NOMO-1 treated with dmso at 0.1 percent for 144 hours (cell line): ENCODE results near the gene WDR91.
"Not testable (repeated sequence)": the region's sequence is repeated elsewhere in the genome, so short reads cannot be mapped to it uniquely, and the experiment has no call there.

Source experiments
- DNase-seq: peaks from one replicate; lab custom pipeline; 2025; ENCODE audit not compliant: unreplicated experiment; lab: John Stamatoyannopoulos, UW

WDR91 gene

GRCh38 chr7:135180122-135180521, 31.2 kb downstream of the WDR91 start:
- no peak for DNase-seq

- no peak for DNase-seq
These were observed 31.9 kb downstream of the WDR91 start for GRCh38 chr7:135179321-135179925.

- no peak for DNase-seq
These were observed 33.0 kb downstream of the WDR91 start for GRCh38 chr7:135178364-135178763.

- DNase-seq: no peak
These were observed 34.2 kb downstream of the WDR91 start for GRCh38 chr7:135177028-135177696.

GRCh38 chr7:135175931-135176330, 35.4 kb downstream of the WDR91 start:
- no peak for DNase-seq

GRCh38 chr7:135174941-135175340, 36.4 kb downstream of the WDR91 start:
- DNase-seq: no peak

GRCh38 chr7:135173916-135174315, 37.4 kb downstream of the WDR91 start:
- DNase-seq: not testable (repeated sequence)

- not testable (repeated sequence) for DNase-seq
These were observed 39.6 kb downstream of the WDR91 start for GRCh38 chr7:135171581-135172291.

GRCh38 chr7:135170998-135171481, 40.3 kb downstream of the WDR91 start:
- DNase-seq: not testable (repeated sequence)

GRCh38 chr7:135170274-135170997, 40.9 kb downstream of the WDR91 start, which contains the start of gene CYREN:
CYREN (minus strand) TSS chr7:135170707; CDS start chr7:135168922, 1,785 bp downstream.
- peak; percentile 74 for DNase-seq

- no peak for DNase-seq
These were observed 41.4 kb downstream of the WDR91 start for GRCh38 chr7:135169964-135170273.

- DNase-seq: no peak
These were observed 42.0 kb downstream of the WDR91 start for GRCh38 chr7:135169141-135169963.

- no peak for DNase-seq
These were observed 42.7 kb downstream of the WDR91 start for GRCh38 chr7:135168489-135169140.

GRCh38 chr7:135168001-135168400, 43.3 kb downstream of the WDR91 start:
- no peak for DNase-seq

- DNase-seq: no peak
These were observed 43.9 kb downstream of the WDR91 start for GRCh38 chr7:135167365-135167917.

- no peak for DNase-seq
These were observed 44.9 kb downstream of the WDR91 start for GRCh38 chr7:135166338-135166990.

GRCh38 chr7:135165862-135166261, 45.5 kb downstream of the WDR91 start:
- DNase-seq: no peak

GRCh38 chr7:135164357-135165061, 46.8 kb downstream of the WDR91 start:
- DNase-seq: no peak
